DMS114 treated with DMSO at 0.1 percent for 48 hours (cell line): ENCODE data around the gene HNMT.
"Not testable (repeated sequence)": the region's sequence is repeated elsewhere in the genome, so short reads cannot be mapped to it uniquely, and the experiment has no call there.

Source experiments
- DNase-seq: peaks from one replicate; lab custom pipeline; 2025; ENCODE audit not compliant: unreplicated experiment; lab: John Stamatoyannopoulos, UW

The HNMT gene

DNA sequence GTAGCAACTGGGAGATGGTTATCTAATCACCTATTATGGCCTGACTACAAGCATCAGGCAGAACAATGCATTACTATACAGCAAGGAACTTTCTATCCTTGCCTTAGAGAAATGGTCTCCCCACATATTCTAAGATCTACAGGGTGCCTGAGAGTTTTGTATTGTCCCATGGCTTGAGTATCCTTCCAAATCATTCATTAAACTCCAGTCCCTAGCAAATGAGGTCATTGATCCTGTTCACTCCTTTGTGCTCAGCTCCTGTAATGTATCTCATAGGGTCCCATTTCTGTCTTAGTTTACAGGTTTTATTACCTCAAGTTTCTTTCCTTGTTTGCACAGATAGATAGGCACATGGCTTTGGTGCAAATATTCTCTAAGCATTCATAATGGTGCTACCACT, 9.0 kb downstream of the HNMT start:
- no peak for DNase-seq

DNA sequence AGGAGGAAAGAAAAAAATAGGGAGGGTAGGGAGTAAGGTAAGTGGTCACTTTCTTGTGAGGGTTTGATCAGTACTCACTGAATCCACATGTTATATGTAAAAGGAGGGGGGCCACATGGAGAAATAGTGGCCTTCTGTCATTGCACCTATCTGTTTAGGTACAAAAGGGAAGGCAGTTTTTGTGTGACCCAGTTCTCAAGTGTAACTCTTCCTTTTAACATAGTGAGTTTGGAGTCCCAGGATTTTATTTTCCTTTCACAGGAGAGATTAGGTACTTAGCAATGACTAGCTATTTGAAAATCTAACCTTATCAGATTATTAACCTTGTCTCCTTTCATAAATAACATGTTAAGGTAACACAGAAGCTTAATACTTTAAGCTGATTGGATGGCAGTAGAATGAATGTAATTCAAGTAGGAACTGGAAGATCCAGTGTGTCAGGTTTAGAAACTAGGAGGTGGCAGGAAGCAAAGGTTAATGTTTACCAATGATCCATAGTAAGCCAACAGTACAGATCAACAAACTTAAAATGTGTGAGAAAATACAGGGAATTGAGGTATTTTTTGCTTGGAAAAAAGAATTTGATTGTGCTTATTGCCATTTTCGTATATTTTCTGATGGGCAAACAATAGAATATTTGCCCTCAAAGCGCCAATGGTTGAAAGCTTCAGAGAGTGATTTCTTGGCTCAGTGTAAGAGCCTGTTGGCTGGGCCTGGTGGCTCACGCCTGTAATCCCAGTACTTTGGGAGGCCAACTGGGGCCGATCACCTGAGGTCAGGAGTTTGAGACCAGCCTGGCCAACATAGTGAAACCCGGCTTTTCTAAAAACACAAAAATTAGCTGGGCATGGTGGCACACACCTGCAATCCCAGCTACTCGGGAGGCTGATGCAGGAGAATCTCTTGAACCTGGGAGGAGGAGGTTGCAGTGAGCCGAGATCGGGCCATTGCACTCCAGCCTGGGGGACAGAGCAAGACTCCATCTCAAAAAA, 11.3 kb downstream of the HNMT start:
- DNase-seq, result no peak

DNA sequence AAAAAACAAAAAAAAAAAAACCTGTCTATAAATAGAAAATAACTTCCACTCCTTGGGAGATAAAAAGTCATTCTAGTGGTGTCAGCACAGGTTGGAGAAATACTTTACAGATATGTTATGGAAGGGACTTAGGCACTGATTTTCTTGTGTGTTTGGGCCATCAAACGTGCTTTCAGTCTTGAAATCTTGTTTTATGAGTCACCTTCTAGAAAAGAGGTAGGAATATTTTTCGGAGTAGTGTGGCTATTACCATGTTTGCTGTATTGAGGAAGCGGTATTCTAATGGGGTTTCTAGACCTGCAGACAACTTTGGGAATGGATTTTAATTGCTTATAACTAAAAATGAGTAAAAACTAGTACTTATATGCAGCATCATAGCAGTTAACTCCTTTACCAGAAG, 12.0 kb downstream of the HNMT start:
- DNase-seq, result no peak

DNA sequence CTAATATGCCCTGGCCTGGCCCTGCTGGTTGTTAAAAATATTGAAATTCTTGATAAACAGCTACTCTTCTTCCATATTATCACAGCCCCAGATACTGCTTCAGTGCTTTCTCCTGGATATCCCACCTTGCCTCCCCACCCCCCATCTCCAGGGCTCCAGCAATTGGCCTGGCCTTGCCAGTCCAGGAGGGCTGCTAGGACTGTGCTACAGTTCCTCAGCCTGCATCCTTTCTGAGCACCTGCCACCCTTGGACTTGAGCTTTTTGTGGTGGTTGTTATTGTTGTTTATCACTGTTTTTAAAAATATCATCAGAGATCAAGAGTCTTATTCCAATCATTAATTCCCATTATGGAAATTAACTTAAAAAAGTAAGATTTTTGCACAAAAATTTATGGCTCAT, 13.5 kb downstream of the HNMT start:
- DNase-seq, result no peak

DNA sequence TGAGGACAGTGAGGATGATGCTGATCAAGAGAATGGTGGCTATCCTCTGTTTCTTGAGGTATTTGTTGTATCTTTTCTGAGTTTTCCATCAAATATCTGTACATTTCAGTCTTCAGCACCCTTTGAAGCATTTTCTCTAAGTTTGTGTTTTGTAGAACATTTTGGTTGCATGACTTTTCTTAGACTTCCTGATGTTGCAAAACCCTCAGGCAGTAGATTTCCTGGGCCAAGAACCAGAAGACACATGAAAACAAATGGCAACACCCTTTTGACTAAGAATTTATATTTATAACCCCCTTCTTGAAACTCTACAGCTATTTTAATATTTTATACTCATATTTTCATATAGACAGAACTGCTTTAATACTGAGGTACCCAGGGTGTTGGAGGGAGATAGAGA, 16.2 kb downstream of the HNMT start:
- DNase-seq, result no peak

DNA sequence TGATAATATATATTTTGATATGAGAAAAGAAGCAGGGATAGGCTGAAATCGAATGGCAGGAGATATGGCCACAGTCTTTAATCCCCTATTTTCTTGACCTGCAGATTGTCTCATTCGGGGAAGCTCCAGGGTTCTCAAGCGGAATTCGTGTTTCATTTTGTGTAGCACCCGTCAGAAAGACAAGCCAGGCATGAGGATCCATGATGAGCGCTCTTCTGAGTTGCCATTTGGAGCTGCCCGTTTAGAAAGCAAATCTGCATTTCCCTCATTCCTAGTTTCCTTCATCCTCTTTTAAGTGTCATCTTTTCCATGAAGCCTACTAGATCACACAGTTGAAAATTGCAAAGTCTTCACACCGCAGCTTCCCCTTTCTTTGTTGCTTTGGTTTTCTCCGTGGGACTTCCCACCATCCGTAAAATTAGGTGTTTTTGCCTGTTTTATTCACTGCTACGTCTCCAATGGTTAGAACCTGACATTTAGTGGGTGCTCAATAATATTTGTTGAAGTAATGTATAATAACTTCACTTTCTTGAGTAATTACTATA, 16.9 kb downstream of the HNMT start:
- no peak for DNase-seq

DNA sequence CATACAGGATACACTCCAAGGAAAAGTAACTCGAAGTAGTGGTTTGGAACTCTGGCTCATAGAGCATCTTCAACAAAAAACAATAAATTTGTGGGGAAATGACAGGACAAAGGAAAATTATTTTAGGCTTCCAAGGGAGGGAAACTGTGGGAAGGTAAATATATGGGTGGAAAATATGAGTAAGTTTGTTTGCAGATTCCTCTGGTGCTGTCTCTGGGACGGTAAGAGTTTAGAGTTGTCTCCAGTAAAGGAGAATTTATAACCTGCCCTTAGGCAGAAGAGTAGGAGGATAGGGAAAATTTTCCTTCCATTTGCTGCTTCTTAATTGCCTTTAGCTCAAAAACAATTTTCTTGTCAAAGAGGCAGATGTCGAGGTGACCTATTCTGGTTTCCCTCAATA, 19.3 kb downstream of the HNMT start:
- DNase-seq, result no peak

DNA sequence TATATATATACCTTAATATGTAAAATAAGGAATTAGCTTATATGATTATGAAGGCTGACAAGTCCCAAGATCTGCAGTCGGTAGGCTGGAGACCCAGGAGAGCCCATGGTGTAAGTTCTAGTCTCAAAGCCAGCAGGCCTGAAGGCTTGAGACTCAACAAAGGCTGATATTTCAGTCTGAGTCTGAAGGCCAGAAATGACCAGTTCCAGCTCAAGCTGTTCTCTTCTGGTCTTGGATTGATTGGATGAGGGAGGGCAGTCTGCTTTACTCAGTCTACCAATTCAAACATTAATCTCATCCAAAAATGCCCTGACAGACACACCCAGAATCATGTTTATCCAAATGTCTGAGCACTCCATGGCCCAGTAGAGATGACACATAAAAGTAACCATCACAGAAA, 22.0 kb downstream of the HNMT start:
- no peak for DNase-seq

DNA sequence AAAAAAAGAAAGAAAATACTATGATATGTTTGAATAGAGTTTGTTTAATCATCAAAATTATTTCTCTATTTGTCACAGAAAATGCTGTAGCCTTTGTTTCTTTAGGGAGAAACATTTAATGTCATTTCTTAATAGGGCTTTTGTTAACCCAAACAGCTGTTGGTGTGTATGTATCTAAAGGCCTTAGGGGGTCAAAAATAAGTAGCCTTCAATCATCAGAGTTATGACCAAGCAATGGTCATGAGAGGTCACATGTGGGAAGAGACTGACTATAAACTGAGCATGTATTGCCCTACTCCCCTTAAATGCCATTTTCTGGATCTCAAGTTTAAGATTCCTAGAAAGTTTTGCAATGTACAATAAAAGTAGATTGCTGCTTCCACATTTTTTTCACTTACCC, 22.7 kb downstream of the HNMT start:
- no peak for DNase-seq

DNA sequence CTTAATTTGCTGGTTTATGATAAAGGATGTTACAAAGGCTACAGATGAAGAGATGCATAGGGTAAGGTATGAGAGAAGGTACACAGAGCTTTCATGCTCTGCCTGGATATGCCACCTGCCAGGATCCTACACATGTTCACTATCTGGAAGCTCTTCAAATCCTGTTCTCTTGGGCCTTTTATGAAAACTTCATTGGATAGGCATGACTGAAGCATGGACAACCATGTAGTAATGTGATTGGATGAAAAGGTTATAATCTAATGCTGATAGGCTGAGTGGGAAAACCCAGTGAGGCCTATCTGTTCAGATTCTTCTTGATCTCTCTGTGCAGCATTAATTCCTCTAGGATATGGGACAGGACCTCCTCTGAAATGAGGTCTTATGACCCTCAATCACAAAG, 26.8 kb downstream of the HNMT start:
- DNase-seq, result no peak

DNA sequence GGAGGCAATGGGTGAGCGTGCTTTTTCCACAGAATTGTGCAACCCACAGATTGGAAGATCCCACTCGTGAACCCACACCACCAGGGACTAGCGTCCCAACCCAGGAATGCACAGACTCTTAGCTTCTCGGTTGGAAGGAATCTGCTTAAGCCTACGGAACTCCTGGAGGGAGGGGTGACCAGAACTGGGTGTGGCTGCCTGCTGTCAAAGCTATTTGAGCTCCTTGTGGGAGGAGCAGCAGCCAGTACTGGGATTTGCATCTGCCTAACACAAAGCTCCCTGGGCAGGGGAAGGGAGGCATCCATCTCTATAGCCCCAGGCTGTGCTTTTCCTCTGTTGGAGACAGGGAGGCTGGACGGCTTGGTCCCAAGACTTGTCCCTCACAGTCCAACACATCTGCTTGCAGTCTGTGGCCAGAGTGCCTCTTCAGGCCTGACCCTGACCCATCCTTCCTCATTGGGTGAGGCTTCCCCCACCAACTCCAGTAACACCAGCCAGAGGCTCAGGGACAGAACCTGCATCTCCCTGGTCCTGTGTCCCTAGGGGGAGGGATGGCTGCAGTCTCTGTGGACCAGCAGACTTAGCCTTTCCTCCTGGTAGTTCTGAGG, 27.9 kb downstream of the HNMT start:
- no peak for DNase-seq

DNA sequence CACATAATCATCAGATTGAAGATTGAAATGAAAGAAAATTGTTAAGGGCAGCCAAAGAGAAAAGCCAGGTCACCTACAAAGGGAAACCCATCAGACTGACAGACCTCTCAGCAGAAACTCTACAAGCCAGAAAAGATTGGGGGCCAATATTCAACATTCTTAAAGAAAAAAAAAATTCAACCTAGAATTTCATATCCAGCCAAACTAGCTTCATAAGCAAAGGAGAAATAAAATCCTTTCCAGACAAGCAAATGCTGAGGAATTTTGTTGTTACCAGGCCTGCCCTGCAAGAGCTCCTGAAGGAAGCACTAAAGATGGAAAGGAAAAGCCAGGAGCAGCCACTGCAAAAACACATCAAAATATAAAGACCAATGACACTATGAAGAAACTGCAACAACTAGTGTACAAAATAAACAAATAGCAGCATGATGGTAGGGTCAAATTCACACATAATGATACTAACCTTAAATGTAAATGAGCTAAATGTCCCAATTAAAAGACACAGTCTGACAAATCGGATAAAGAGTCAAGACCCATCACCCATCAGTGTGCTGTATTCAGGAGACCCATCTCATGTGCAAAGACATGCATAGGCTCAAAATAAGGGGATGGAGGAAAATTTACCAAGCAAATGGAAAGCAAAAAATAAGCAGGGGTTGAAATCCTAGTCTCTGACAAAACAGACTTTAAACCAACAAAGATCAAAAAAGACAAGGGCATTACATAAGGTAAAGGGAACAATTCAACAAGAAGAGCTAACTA, 29.6 kb downstream of the HNMT start:
- DNase-seq, result not testable (repeated sequence)

DNA sequence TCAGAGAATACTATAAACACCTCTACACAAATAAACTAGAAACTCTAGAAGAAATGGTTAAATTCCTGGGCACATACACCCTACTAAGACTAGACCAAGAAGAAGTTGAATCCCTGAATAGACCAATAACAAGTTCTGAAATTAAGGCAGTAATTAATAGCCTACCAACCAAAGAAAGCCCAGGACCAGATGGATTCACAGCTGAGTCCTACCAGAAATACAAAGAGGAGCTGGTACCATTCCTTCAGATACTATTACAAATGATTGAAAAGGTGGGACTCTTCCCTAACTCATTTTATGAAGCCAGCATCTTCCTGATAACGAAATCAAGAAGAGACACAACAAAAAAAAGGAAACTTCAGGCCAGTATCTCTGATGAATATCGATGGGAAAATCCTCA, 31.1 kb downstream of the HNMT start:
- DNase-seq, result not testable (repeated sequence)

DNA sequence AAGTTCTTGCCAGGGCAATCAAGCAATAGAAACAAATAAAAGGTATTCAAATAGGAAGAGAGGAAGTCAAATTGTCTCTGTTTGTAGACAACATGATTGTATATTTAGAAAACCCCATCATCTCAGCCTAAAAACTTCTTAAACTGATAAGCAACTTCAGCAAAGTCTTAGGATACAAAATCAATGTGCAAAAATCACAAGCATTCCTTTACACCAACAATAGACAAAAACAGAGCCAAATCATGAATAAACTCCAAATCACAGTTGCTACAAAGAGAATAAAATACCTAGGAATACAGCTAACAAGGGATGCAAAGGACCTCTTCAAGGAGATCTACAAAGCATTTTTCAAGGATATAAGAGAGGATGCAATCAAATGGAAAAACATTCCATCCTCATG, 31.9 kb downstream of the HNMT start:
- DNase-seq, result not testable (repeated sequence)

DNA sequence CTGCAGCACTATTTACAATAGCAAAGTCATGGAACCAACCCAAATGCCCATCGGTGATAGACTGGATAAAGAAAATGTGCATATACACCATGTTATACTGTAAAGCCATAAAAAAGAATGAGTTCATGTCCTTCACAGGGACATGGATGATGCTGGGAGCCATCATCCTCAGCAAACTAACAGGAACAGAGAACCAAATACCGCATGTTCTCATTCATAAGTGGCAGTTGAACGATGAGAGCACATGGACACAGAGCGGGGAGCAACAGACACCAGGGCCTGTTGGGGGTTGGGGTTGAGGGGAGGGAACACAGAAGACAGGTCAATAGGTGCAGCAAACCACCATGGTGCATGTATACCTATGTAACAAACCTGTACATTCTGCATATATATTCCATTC, 33.5 kb downstream of the HNMT start:
- no peak for DNase-seq

DNA sequence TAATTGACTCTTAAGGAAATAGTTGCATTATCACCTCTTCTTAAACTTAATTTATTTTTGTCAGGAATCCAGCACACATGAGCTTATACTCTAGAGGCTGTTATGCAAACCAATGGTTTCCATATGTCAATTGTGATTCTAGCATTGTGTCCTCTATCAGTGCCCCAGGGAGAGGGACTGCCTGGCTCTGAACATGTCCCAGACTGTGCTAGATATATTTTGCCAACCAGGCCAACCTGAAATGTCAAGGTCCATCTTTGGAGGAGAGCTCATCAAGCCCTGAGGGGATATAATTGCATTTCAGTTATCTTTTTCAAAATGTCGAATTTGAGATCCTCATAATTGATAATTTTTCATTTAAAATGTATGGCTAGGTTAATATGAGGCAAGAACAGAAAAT, 34.2 kb downstream of the HNMT start:
- DNase-seq, result no peak

DNA sequence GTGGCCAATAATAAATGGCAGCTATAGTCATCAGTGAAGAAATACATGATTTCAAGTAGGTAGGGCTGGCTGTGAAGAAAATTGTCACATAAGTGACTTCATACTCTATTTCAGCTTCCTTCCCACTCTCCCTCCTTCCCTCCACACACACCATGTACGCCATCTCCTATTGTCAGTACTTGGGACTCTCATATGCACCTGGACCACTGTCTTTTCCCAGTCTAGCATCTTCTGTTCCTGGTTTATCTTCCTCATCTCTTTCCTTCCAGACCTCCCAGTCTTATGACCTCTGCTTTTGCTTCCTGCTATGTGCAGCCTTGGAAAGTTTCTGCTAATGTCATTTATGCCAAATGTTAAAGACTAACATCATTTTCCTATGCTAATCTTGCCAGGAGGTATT, 35.0 kb downstream of the HNMT start:
- DNase-seq, result no peak

DNA sequence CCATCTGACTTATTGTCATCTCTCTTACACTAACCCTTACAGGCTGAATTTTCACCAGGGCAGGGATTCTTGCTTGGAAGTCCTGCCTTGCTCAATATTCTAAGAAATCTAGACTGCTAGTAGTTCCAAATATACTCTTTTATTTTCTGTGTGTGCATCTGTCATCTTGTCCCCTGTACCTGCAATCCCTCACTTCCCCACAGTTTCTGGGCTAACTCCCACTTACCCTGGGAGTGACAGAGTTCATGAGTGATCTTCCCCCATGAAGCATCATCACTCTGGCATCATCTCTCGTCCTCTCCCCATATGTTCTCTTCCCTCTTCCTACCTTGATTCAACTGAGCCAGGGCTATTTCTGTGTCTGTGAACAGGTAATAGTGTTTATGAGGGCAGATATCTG, 35.7 kb downstream of the HNMT start:
- no peak for DNase-seq

DNA sequence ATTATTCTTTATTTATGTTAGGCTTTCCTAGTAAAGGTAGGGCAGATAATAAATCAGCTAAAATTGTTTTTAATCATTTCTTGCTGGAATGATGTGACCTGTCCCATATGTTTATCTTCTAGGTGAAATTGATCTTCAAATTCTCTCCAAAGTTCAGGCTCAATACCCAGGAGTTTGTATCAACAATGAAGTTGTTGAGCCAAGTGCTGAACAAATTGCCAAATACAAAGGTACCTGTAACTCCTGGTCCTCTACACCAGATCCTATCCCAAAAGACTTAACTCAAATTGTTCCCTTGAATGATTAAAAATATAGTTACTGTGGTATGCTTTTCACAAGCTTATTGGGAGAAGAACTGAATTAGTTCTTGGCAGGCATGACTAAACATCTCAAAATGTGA, 36.5 kb downstream of the HNMT start:
- no peak for DNase-seq

DNA sequence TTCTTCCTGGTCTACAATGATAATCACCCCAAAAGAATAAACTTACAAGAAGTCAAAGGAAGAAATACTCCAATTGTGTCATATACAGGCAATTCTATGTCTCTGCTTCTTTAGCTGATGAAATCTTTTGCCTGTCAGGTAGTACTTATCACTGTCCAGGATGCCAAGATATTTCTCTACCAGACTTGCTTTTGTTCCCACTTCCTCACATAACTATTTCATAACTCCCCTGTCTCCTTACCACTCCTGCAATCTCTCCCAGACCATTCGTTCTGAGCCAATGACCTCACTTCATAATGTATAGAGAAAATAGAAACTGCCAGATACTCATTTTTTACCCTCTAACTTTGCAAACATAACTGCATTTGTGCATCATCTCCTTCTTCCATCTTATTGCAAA, 39.1 kb downstream of the HNMT start:
- DNase-seq, result no peak

DNA sequence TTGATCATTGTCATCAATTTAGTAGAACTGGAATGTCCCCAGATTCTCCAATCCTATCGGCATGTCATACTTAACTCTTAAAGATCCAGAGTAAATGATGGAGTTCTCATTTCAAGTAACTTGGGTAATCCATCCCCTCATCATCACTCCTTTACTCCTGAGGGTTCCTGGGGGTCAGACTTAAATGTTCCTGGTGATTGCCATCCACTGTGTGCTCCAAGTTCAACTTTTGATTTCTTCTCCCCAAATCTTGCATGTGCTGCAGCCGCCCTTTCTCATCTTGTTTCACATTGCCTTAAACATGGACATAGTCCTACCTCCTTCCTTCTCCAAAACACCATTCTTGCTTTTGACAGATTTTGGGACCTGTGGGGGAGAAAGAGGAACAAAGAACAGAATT, 43.2 kb downstream of the HNMT start:
- no peak for DNase-seq

DNA sequence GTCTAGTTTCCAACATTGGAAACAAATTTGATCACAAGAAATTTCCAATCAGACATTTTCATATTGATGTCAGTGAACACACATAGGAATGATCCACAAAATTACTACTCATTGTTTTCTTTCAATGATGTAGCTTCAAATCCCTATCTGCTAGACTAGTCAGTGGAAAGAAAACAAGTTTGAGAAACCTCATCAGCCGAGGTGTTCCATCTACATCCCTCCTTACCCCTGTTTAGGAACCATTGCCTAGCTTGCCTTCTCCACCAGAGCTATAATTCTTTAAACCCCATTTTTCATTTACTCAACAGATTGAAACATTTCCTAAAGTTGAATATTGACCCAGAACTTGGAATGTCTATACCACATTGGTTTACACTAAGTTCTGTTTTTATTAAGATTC, 45.3 kb downstream of the HNMT start:
- DNase-seq, result no peak
